ENCODE results near the gene PCGF3.
"Not testable (repeated sequence)": the region's sequence is repeated elsewhere in the genome, so short reads cannot be mapped to it uniquely, and the experiment has no call there.

The PCGF3 gene

GRCh38 chr4:803884-804283, 98.3 kb downstream of the PCGF3 start:
- peaks cover 10% of the 10 kb centered on the region for H3F3A ChIP-seq (ENCODE audit: insufficient read depth)
- H3K9me2 ChIP-seq (replicated peaks; ENCODE audit: insufficient read depth, low read length) = no peaks in the 10 kb centered on the region
- no peaks in the 10 kb centered on the region for H3K79me2 ChIP-seq (ENCODE audit: insufficient read depth, low read length)
- H3K27ac ChIP-seq (ENCODE audit: low read depth, low read length) = no peak overlapping the region
- peaks cover 7% of the 10 kb centered on the region; the same call in 1 of the 2 replicates for H3K9me3 ChIP-seq (ENCODE audit: insufficient read depth, low read length)
- TF ChIP-seq CTCF (IDR thresholded peaks at IDR 0.05; ENCODE audit: insufficient read depth, low read length, poor library complexity, severe bottlenecking) = no peak
- no peak for TF ChIP-seq EZH2phosphoT487 (conservative IDR thresholded peaks at IDR 0.05; ENCODE audit: low read length)
- no peak overlapping the region for H3K4me3 ChIP-seq (ENCODE audit: insufficient read depth, low read length, poor library complexity, severe bottlenecking)
- H3K4me2 ChIP-seq (ENCODE audit: low read depth, low read length, poor library complexity, severe bottlenecking) = no peak overlapping the region
- no peaks in the 10 kb centered on the region for H3K27me3 ChIP-seq (ENCODE audit: low read length)
- no peak overlapping the region for H3K9ac ChIP-seq (ENCODE audit: low read length)
- no peak overlapping the region for H2AFZ ChIP-seq (ENCODE audit: low read depth, low read length, severe bottlenecking)
- no peaks in the 10 kb centered on the region for H3K36me3 ChIP-seq (ENCODE audit: low read length)
- no peaks in the 10 kb centered on the region for H4K20me1 ChIP-seq (ENCODE audit: low read depth, low read length)

- TF ChIP-seq CTCF (IDR thresholded peaks at IDR 0.05; ENCODE audit: insufficient read depth, low read length, poor library complexity, severe bottlenecking) (no peak), EZH2phosphoT487 (conservative IDR thresholded peaks at IDR 0.05; ENCODE audit: low read length) (no peak)
- H3K36me3 ChIP-seq (ENCODE audit: low read length) = no peaks in the 10 kb centered on the region
These were observed 99.2 kb downstream of the PCGF3 start for GRCh38 chr4:804804-805203.

GRCh38 chr4:806979-807378, 101.3 kb downstream of the PCGF3 start:
- H3F3A ChIP-seq (ENCODE audit: insufficient read depth); H3K4me2 ChIP-seq (ENCODE audit: low read depth, low read length, poor library complexity, severe bottlenecking); H3K9me3 ChIP-seq (ENCODE audit: insufficient read depth, low read length); H3K9ac ChIP-seq (ENCODE audit: low read length); H4K20me1 ChIP-seq (ENCODE audit: low read depth, low read length); H3K27ac ChIP-seq (ENCODE audit: low read depth, low read length); H3K9me2 ChIP-seq (replicated peaks; ENCODE audit: insufficient read depth, low read length); H3K36me3 ChIP-seq (ENCODE audit: low read length); H3K4me3 ChIP-seq (ENCODE audit: insufficient read depth, low read length, poor library complexity, severe bottlenecking); H3K79me2 ChIP-seq (ENCODE audit: insufficient read depth, low read length); H3K27me3 ChIP-seq (ENCODE audit: low read length); H2AFZ ChIP-seq (ENCODE audit: low read depth, low read length, severe bottlenecking): not testable (repeated sequence)

More at GRCh38 chr4:804804-805203, 99.2 kb downstream of the PCGF3 start:
- no peak overlapping the region for H2AFZ ChIP-seq (ENCODE audit: low read depth, low read length, severe bottlenecking)
- no peak overlapping the region for H3K9ac ChIP-seq (ENCODE audit: low read length)
- no peaks in the 10 kb centered on the region for H3K9me2 ChIP-seq (replicated peaks; ENCODE audit: insufficient read depth, low read length)
- peaks cover 7% of the 10 kb centered on the region; the same call in 1 of the 2 replicates for H3K9me3 ChIP-seq (ENCODE audit: insufficient read depth, low read length)
- peaks cover 6% of the 10 kb centered on the region; the same call in 1 of the 2 replicates for H3F3A ChIP-seq (ENCODE audit: insufficient read depth)
- H4K20me1 ChIP-seq (ENCODE audit: low read depth, low read length) = no peaks in the 10 kb centered on the region
- H3K4me2 ChIP-seq (ENCODE audit: low read depth, low read length, poor library complexity, severe bottlenecking) = no peak overlapping the region
- no peaks in the 10 kb centered on the region for H3K27me3 ChIP-seq (ENCODE audit: low read length)
- H3K27ac ChIP-seq (ENCODE audit: low read depth, low read length) = no peak overlapping the region
- no peak overlapping the region for H3K4me3 ChIP-seq (ENCODE audit: insufficient read depth, low read length, poor library complexity, severe bottlenecking)
- H3K79me2 ChIP-seq (ENCODE audit: insufficient read depth, low read length) = no peaks in the 10 kb centered on the region

GRCh38 chr4:807792-808191, 102.2 kb downstream of the PCGF3 start:
- no peaks in the 10 kb centered on the region for H3F3A ChIP-seq (ENCODE audit: insufficient read depth)
- H2AFZ ChIP-seq (ENCODE audit: low read depth, low read length, severe bottlenecking) = no peak overlapping the region
- no peaks in the 10 kb centered on the region for H3K79me2 ChIP-seq (ENCODE audit: insufficient read depth, low read length)
- no peak for TF ChIP-seq EZH2phosphoT487 (conservative IDR thresholded peaks at IDR 0.05; ENCODE audit: low read length)
- no peak for TF ChIP-seq CTCF (IDR thresholded peaks at IDR 0.05; ENCODE audit: insufficient read depth, low read length, poor library complexity, severe bottlenecking)
- H3K9me2 ChIP-seq (replicated peaks; ENCODE audit: insufficient read depth, low read length) = no peaks in the 10 kb centered on the region
- no peak overlapping the region for H3K4me2 ChIP-seq (ENCODE audit: low read depth, low read length, poor library complexity, severe bottlenecking)
- no peak overlapping the region for H3K4me3 ChIP-seq (ENCODE audit: insufficient read depth, low read length, poor library complexity, severe bottlenecking)
- no peaks in the 10 kb centered on the region for H3K27me3 ChIP-seq (ENCODE audit: low read length)
- no peaks in the 10 kb centered on the region for H3K36me3 ChIP-seq (ENCODE audit: low read length)
- H3K27ac ChIP-seq (ENCODE audit: low read depth, low read length) = no peak overlapping the region
- no peaks in the 10 kb centered on the region for H4K20me1 ChIP-seq (ENCODE audit: low read depth, low read length)
- H3K9ac ChIP-seq (ENCODE audit: low read length) = no peak overlapping the region
- no peaks in the 10 kb centered on the region for H3K9me3 ChIP-seq (ENCODE audit: insufficient read depth, low read length)
